Naive B cell (primary cell): ENCODE results near the gene FBXO41. TPM values are rescaled to one million over a fixed set of nuclear protein-coding genes. Genes with fewer than 3 reads are reported as not detected.
A peak's percentile ranks its signal among the peaks of the same experiment; 100 is the strongest.

Experiments used
- ATAC-seq, 2 donors: fragments of 150-1000 bp; cut with Tn5 transposase; 2 replicates each; pipeline ENCODE4 v1.10.0; 2021; ENCODE audit warnings: low read depth in 2 of 2, mild to moderate bottlenecking in 2 of 2, moderate library complexity in 2 of 2
- DNase-seq: peaks from one replicate; pipeline ENCODE4 v3.0.0; 2022
- H3K27ac Mint-ChIP-seq, 6 donors: one replicate each; pipeline ENCODE4 v1.8.0; 2020 to 2022; ENCODE audit warnings: mild to moderate bottlenecking in 6 of 6, mixed read lengths in 6 of 6, moderate library complexity in 5 of 6, inconsistent platforms in 2 of 6
- H3K27me3 Mint-ChIP-seq, 3 donors: one replicate each; pipeline ENCODE4 v1.8.0; 2021 to 2022; ENCODE audit warnings: mixed read lengths in 3 of 3, mild to moderate bottlenecking in 1 of 3
- H3K36me3 Mint-ChIP-seq, 2 donors: one replicate each; pipeline ENCODE4 v1.8.0; 2020 to 2022; ENCODE audit warnings: mixed read lengths in 2 of 2, inconsistent platforms in 1 of 2, mild to moderate bottlenecking in 1 of 2
- H3K4me1 Mint-ChIP-seq, 3 donors: one replicate each; pipeline ENCODE4 v1.8.0; 2020 to 2022; ENCODE audit warnings: mixed read lengths in 3 of 3, inconsistent platforms in 1 of 3, mild to moderate bottlenecking in 1 of 3, moderate library complexity in 1 of 3
- H3K4me3 Mint-ChIP-seq, 8 donors: one replicate each; pipeline ENCODE4 v1.8.0; 2020 to 2022; ENCODE audit warnings: mild to moderate bottlenecking in 8 of 8, mixed read lengths in 8 of 8, moderate library complexity in 8 of 8, inconsistent platforms in 2 of 8
- H3K9me3 Mint-ChIP-seq, 7 donors: one replicate each; pipeline ENCODE4 v1.8.0; 2020 to 2022; ENCODE audit warnings: mixed read lengths in 7 of 7, mild to moderate bottlenecking in 5 of 7, inconsistent platforms in 2 of 7, moderate library complexity in 1 of 7
- polyA plus RNA-seq, 6 donors: library from polyadenylated mRNA; unstranded; fragments of 300-500 nt; fragmentation: Illumina TruSeq; gene quantifications; one replicate each; pipeline ENCODE4 v1.2.3, GENCODE V29; 2021; ENCODE audit warnings: low read depth in 6 of 6

FBXO41 gene
- polyA plus RNA-seq, 6 donors from 2014 or later: 0.79 to 2.3 (median 1.1) TPM; not detected in 1

- H3K9me3 Mint-ChIP-seq: no peaks in the 10 kb centered on the region
- ATAC-seq (no peak), DNase-seq (no peak)
- H3K27me3 Mint-ChIP-seq: no peaks in the 10 kb centered on the region
- peaks cover 0 to 7% (median 3%) of the 10 kb centered on the region in 3 donors for H3K4me1 Mint-ChIP-seq
- no peak overlapping the region for H3K4me3 Mint-ChIP-seq
- peak overlapping the region in 3 of 6 donors; percentile 3 to 72 (median 68) for H3K27ac Mint-ChIP-seq
- H3K36me3 Mint-ChIP-seq: peaks cover 4 to 12% of the 10 kb centered on the region in 2 donors
Observed at GRCh38 chr2:73256618-73256922, 27.7 kb downstream of the FBXO41 start.

- DNase-seq: no peak
- Mint-ChIP-seq H3K9me3 (no peaks in the 10 kb centered on the region), H3K4me3 (no peak overlapping the region), H3K27me3 (no peaks in the 10 kb centered on the region), H3K36me3 (peaks cover 6 to 12% of the 10 kb centered on the region in 2 donors), H3K4me1 (peaks cover 0 to 7% (median 3%) of the 10 kb centered on the region in 3 donors), H3K27ac (peak overlapping the region in 2 of 6 donors; percentile 3 to 57)
- no peak for ATAC-seq
Observed at GRCh38 chr2:73255907-73256617, 28.2 kb downstream of the FBXO41 start.

- ATAC-seq (no peak), DNase-seq (no peak)
- Mint-ChIP-seq H3K4me1 (peaks cover 0 to 7% (median 3%) of the 10 kb centered on the region in 3 donors), H3K27ac (peak overlapping the region in 3 of 6 donors; percentile 18 to 80 (median 18)), H3K9me3 (no peaks in the 10 kb centered on the region), H3K4me3 (no peak overlapping the region), H3K27me3 (no peaks in the 10 kb centered on the region), H3K36me3 (peaks cover 15% of the 10 kb centered on the region in 2 donors)
Observed at GRCh38 chr2:73255007-73255644, 29.2 kb downstream of the FBXO41 start.

GRCh38 chr2:73254343-73255006 lies 29.8 kb downstream of the FBXO41 start:
- Mint-ChIP-seq H3K27me3 (no peaks in the 10 kb centered on the region), H3K4me1 (peaks cover 0 to 5% (median 3%) of the 10 kb centered on the region in 3 donors), H3K9me3 (no peaks in the 10 kb centered on the region), H3K27ac (no peak overlapping the region), H3K36me3 (peaks cover 21% of the 10 kb centered on the region in 2 donors), H3K4me3 (no peak overlapping the region)
- DNase-seq: no peak
- ATAC-seq: no peak

GRCh38 chr2:73253901-73254300 lies 30.4 kb downstream of the FBXO41 start:
- ATAC-seq (no peak), DNase-seq (no peak)
- Mint-ChIP-seq H3K27me3 (no peaks in the 10 kb centered on the region), H3K4me1 (peaks cover 0 to 5% (median 3%) of the 10 kb centered on the region in 3 donors), H3K4me3 (no peak overlapping the region), H3K36me3 (peaks cover 20 to 26% of the 10 kb centered on the region in 2 donors), H3K9me3 (no peaks in the 10 kb centered on the region), H3K27ac (no peak overlapping the region)

GRCh38 chr2:73253400-73253799 lies 30.9 kb downstream of the FBXO41 start:
- Mint-ChIP-seq H3K4me1 (peaks cover 0 to 5% (median 3%) of the 10 kb centered on the region in 3 donors), H3K9me3 (no peaks in the 10 kb centered on the region), H3K27me3 (no peaks in the 10 kb centered on the region), H3K4me3 (no peak overlapping the region), H3K27ac (peak overlapping the region in 2 of 6 donors; percentile 15 to 47), H3K36me3 (peaks cover 18 to 26% of the 10 kb centered on the region in 2 donors)
- DNase-seq (no peak), ATAC-seq (no peak)

- Mint-ChIP-seq H3K4me3 (no peak overlapping the region), H3K27me3 (no peaks in the 10 kb centered on the region), H3K36me3 (peaks cover 18 to 26% of the 10 kb centered on the region in 2 donors), H3K9me3 (no peaks in the 10 kb centered on the region), H3K27ac (no peak overlapping the region), H3K4me1 (peaks cover 0 to 5% (median 3%) of the 10 kb centered on the region in 3 donors)
- ATAC-seq: no peak
- DNase-seq: no peak
Observed at GRCh38 chr2:73252238-73253027, 31.8 kb downstream of the FBXO41 start.

GRCh38 chr2:73250872-73251846 lies 33.1 kb downstream of the FBXO41 start:
- Mint-ChIP-seq H3K27ac (no peak overlapping the region), H3K27me3 (no peaks in the 10 kb centered on the region), H3K4me1 (peaks cover 1 to 12% (median 5%) of the 10 kb centered on the region in 3 donors), H3K36me3 (peaks cover 30 to 35% of the 10 kb centered on the region in 2 donors), H3K9me3 (no peaks in the 10 kb centered on the region), H3K4me3 (no peak overlapping the region)
- DNase-seq: no peak
- no peak for ATAC-seq

GRCh38 chr2:73249636-73250035 lies 34.6 kb downstream of the FBXO41 start:
- no peak for DNase-seq
- Mint-ChIP-seq H3K27me3 (no peaks in the 10 kb centered on the region), H3K27ac (peak overlapping the region in 3 of 6 donors; percentile 4 to 86 (median 16)), H3K4me3 (peak overlapping the region in 1 of 8 donors; percentile 4), H3K36me3 (peaks cover 39 to 41% of the 10 kb centered on the region in 2 donors), H3K4me1 (peaks cover 5 to 15% (median 8%) of the 10 kb centered on the region in 3 donors), H3K9me3 (no peaks in the 10 kb centered on the region)
- ATAC-seq: no peak

- peaks cover 33 to 37% of the 10 kb centered on the region in 2 donors for H3K36me3 Mint-ChIP-seq
- H3K9me3 Mint-ChIP-seq: no peaks in the 10 kb centered on the region
Observed at GRCh38 chr2:73246850-73247249, 37.4 kb downstream of the FBXO41 start.

GRCh38 chr2:73244580-73244979 lies 39.7 kb downstream of the FBXO41 start:
- H3K36me3 Mint-ChIP-seq: peaks cover 21 to 25% of the 10 kb centered on the region in 2 donors
- peaks cover 0 to 14% (median 12%) of the 10 kb centered on the region in 3 donors for H3K4me1 Mint-ChIP-seq
- H3K4me3 Mint-ChIP-seq: no peak overlapping the region
- no peaks in the 10 kb centered on the region for H3K27me3 Mint-ChIP-seq
- ATAC-seq: no peak
- no peak for DNase-seq
- H3K9me3 Mint-ChIP-seq: no peaks in the 10 kb centered on the region
- H3K27ac Mint-ChIP-seq: no peak overlapping the region

More at GRCh38 chr2:73246850-73247249, 37.4 kb downstream of the FBXO41 start:
- ATAC-seq: no peak
- no peak overlapping the region for H3K4me3 Mint-ChIP-seq
- H3K27ac Mint-ChIP-seq: no peak overlapping the region
- H3K27me3 Mint-ChIP-seq: no peaks in the 10 kb centered on the region
- DNase-seq: no peak
- H3K4me1 Mint-ChIP-seq: peaks cover 0 to 14% (median 12%) of the 10 kb centered on the region in 3 donors

GRCh38 chr2:73243884-73244570 lies 40.3 kb downstream of the FBXO41 start:
- ATAC-seq (no peak), DNase-seq (no peak)
- H3K4me3 Mint-ChIP-seq: no peak overlapping the region
- peaks cover 4 to 14% (median 12%) of the 10 kb centered on the region in 3 donors for H3K4me1 Mint-ChIP-seq
- peaks cover 15 to 20% of the 10 kb centered on the region in 2 donors for H3K36me3 Mint-ChIP-seq
- H3K27ac Mint-ChIP-seq: no peak overlapping the region
- H3K9me3 Mint-ChIP-seq: no peaks in the 10 kb centered on the region
- H3K27me3 Mint-ChIP-seq: no peaks in the 10 kb centered on the region
